GM23338 (cell line): Measurements from ENCODE around the gene THSD4. TPM values are rescaled to one million over a fixed set of nuclear protein-coding genes. Genes with fewer than 3 reads are reported as not detected.

ENCODE experiments used
- ATAC-seq: fragments of 200-7000 bp; cut with Tn5 transposase; 3 replicates; pipeline ENCODE4 v1.9.1; 2020
- DNase-seq: peaks from one replicate; pipeline ENCODE4 v3.0.0-alpha.2; 2015; ENCODE audit warnings: low spot score
- H2AFZ ChIP-seq: fragments of 200-600 bp; sonication (generic); 2 replicates; pipeline ENCODE4 v1.8.0; 2016; ENCODE audit warnings: antibody characterized with exemption, mild to moderate bottlenecking, moderate library complexity
- H3F3A ChIP-seq: fragments of 200-600 bp; sonication (generic); replicated peaks from 2 replicates; pipeline ENCODE4 v1.8.0; 2017; ENCODE audit warnings: antibody characterized with exemption, mixed run types, low read depth
- H3K27ac ChIP-seq: fragments of 200-600 bp; sonication (generic); 2 replicates; pipeline ENCODE4 v1.6.1; 2016; ENCODE audit warnings: low read depth
- H3K27me3 ChIP-seq: fragments of 200-600 bp; sonication (generic); 2 replicates; pipeline ENCODE4 v1.8.0; 2016; ENCODE audit warnings: mild to moderate bottlenecking, mixed run types, moderate library complexity; ENCODE audit not compliant: insufficient read depth
- H3K36me3 ChIP-seq: fragments of 200-600 bp; sonication (generic); 2 replicates; pipeline ENCODE4 v1.8.0; 2016; ENCODE audit warnings: mild to moderate bottlenecking; ENCODE audit not compliant: insufficient read depth
- H3K4me1 ChIP-seq: fragments of 200-600 bp; sonication (generic); 2 replicates; pipeline ENCODE4 v1.8.0; 2016; ENCODE audit warnings: mild to moderate bottlenecking, moderate library complexity; ENCODE audit not compliant: insufficient read depth
- H3K4me2 ChIP-seq: fragments of 200-600 bp; sonication (generic); 2 replicates; pipeline ENCODE4 v1.7.1; 2017; ENCODE audit warnings: mixed run types
- H3K4me3 ChIP-seq: fragments of 200-600 bp; sonication (generic); 2 replicates; pipeline ENCODE4 v1.6.1; 2016; ENCODE audit warnings: mixed run types
- H3K79me2 ChIP-seq: fragments of 200-600 bp; sonication (generic); replicated peaks from 2 replicates; pipeline ENCODE4 v1.8.0; 2017; ENCODE audit warnings: mild to moderate bottlenecking; ENCODE audit not compliant: insufficient read depth
- H3K9me2 ChIP-seq: fragments of 200-600 bp; sonication (generic); 2 replicates; pipeline ENCODE4 v1.8.0; 2017; ENCODE audit not compliant: insufficient read depth
- H4K20me1 ChIP-seq: fragments of 200-600 bp; sonication (generic); replicated peaks from 2 replicates; pipeline ENCODE4 v1.8.0; 2017; ENCODE audit warnings: mild to moderate bottlenecking; ENCODE audit not compliant: insufficient read depth
- H3K27ac Mint-ChIP-seq: 2 replicates; pipeline ENCODE4 v1.8.0; 2020; ENCODE audit warnings: inconsistent platforms, mild to moderate bottlenecking, moderate library complexity, mixed read lengths
- H3K27me3 Mint-ChIP-seq: 3 replicates; pipeline ENCODE4 v1.8.0; 2022; ENCODE audit warnings: low read depth, mild to moderate bottlenecking, moderate library complexity, mixed read lengths, inconsistent platforms; ENCODE audit not compliant: insufficient read depth, poor library complexity
- H3K36me3 Mint-ChIP-seq: 3 replicates; pipeline ENCODE4 v1.8.0; 2021; ENCODE audit warnings: low read depth, mild to moderate bottlenecking, inconsistent platforms, moderate library complexity, mixed read lengths
- H3K4me1 Mint-ChIP-seq: 3 replicates; pipeline ENCODE4 v1.8.0; 2020; ENCODE audit warnings: mild to moderate bottlenecking, inconsistent platforms, mixed read lengths
- H3K4me3 Mint-ChIP-seq: 3 replicates; pipeline ENCODE4 v1.8.0; 2021; ENCODE audit warnings: moderate library complexity, mild to moderate bottlenecking, inconsistent platforms, mixed read lengths
- H3K9me3 Mint-ChIP-seq: 3 replicates; pipeline ENCODE4 v1.8.0; 2020; ENCODE audit warnings: moderate library complexity, mild to moderate bottlenecking, inconsistent platforms, mixed read lengths
- CREB1 ChIP-seq: fragments of 250-450 bp; sonication (Bioruptor Pico); IDR thresholded peaks from 2 replicates; pipeline ENCODE4 v1.5.0; 2020; ENCODE audit warnings: low read depth, mild to moderate bottlenecking, moderate library complexity
- CTCF ChIP-seq, 2 experiments: fragments of 200-600 bp in 1 of 2; sonication (generic) in 1 of 2; conservative IDR thresholded peaks; 2 replicates each; pipeline versions ENCODE4 v1.5.1 to v1.6.1; 2016 to 2017; ENCODE audit warnings: antibody characterized with exemption in 2 of 2, low read depth in 2 of 2, mild to moderate bottlenecking in 2 of 2, moderate library complexity in 1 of 2
- ETS1 ChIP-seq: IDR thresholded peaks from 2 replicates; pipeline ENCODE4 v1.6.1; 2016; ENCODE audit warnings: antibody characterized with exemption
- EZH2 ChIP-seq: fragments of 200-600 bp; sonication (generic); IDR thresholded peaks from one replicate; pipeline ENCODE4 v1.8.0; 2017; ENCODE audit warnings: antibody characterized with exemption, mild to moderate bottlenecking, low read depth; ENCODE audit not compliant: unreplicated experiment
- EZH2phosphoT487 ChIP-seq: fragments of 200-600 bp; sonication (generic); IDR thresholded peaks from one replicate; pipeline ENCODE4 v1.8.1; 2018; ENCODE audit warnings: antibody characterized with exemption; ENCODE audit not compliant: unreplicated experiment
- JUNB ChIP-seq: IDR thresholded peaks from one replicate; pipeline ENCODE4 v1.6.1; 2016; ENCODE audit warnings: antibody characterized with exemption; ENCODE audit not compliant: unreplicated experiment
- NANOG ChIP-seq: IDR thresholded peaks from 2 replicates; pipeline ENCODE4 v1.6.1; 2016; ENCODE audit warnings: antibody characterized with exemption, borderline replicate concordance
- POLR2AphosphoS5 ChIP-seq: IDR thresholded peaks from 2 replicates; pipeline ENCODE4 v1.6.1; 2016; ENCODE audit warnings: antibody characterized with exemption, low read depth
- REST ChIP-seq: IDR thresholded peaks from one replicate; pipeline ENCODE4 v1.6.1; 2018; ENCODE audit warnings: antibody characterized with exemption; ENCODE audit not compliant: unreplicated experiment
- STAT1 ChIP-seq: IDR thresholded peaks from one replicate; pipeline ENCODE4 v1.6.1; 2016; ENCODE audit warnings: antibody characterized with exemption; ENCODE audit not compliant: unreplicated experiment
- ZNF114 ChIP-seq: fragments of 250-450 bp; sonication (Bioruptor Pico); IDR thresholded peaks from 2 replicates; pipeline ENCODE4 v1.5.0; 2020; ENCODE audit warnings: mild to moderate bottlenecking, moderate library complexity
- ZNF331 ChIP-seq: fragments of 250-450 bp; sonication (Bioruptor Pico); IDR thresholded peaks from 2 replicates; pipeline ENCODE4 v1.5.0; 2020; ENCODE audit warnings: low read depth, mild to moderate bottlenecking, moderate library complexity
- ZNF462 ChIP-seq: fragments of 250-450 bp; sonication (Bioruptor Pico); IDR thresholded peaks from 2 replicates; pipeline ENCODE4 v1.5.0; 2020; ENCODE audit warnings: mild to moderate bottlenecking, moderate library complexity
- polyA plus RNA-seq: library from polyadenylated mRNA; unstranded; fragments of >200 nt; fragmentation: Nextera tagmentation; extraction: Ambion mirVana; gene quantifications from 2 replicates; pipeline ENCODE4 v1.2.1, GENCODE V29; 2016
- total RNA-seq: library from RNA; depleted of rRNA; stranded (reverse); fragments of >200 nt; shearing (Covaris generic); gene quantifications from 2 replicates; pipeline ENCODE4 v1.2.3, GENCODE V29; 2014

THSD4 gene
- total and polyA plus RNA-seq, 2 experiments from 2014 or later = 2.0 to 7.4 TPM

- Histone ChIP-seq H3K36me3 (no peaks in the 10 kb centered on the region), H3K79me2 (no peaks in the 10 kb centered on the region), H3K4me1 (peaks cover 4% of the 10 kb centered on the region), H3K27me3 (no peaks in the 10 kb centered on the region), H3K9me2 (peaks cover 3% of the 10 kb centered on the region; the same call in 1 of the 2 replicates), H3K4me3 (no peak overlapping the region), H2AFZ (no peak overlapping the region), H4K20me1 (no peaks in the 10 kb centered on the region), H3F3A (no peaks in the 10 kb centered on the region), H3K27ac (no peak overlapping the region), H3K4me2 (no peak overlapping the region)
- DNase-seq (no peak), ATAC-seq (no peak)
- no peak overlapping the region for H3K4me3 Mint-ChIP-seq
- H3K9me3 Mint-ChIP-seq = no peaks in the 10 kb centered on the region
- H3K27me3 Mint-ChIP-seq = peaks cover 2% of the 10 kb centered on the region
- no peaks in the 10 kb centered on the region; the same call in 2 of the 3 replicates for H3K36me3 Mint-ChIP-seq
- TF ChIP-seq CTCF (conservative IDR thresholded peaks at IDR 0.05; ENCODE audit: low read depth in 2 of 2) (no peak), ETS1 (no peak), CREB1 (CRISPR knock-in tag) (no peak), NANOG (no peak), POLR2AphosphoS5 (no peak), EZH2 (no peak), JUNB (no peak), ZNF331 (CRISPR knock-in tag) (no peak), STAT1 (no peak), REST (no peak), ZNF462 (CRISPR knock-in tag) (no peak), EZH2phosphoT487 (no peak), ZNF114 (CRISPR knock-in tag) (no peak)
- H3K4me1 Mint-ChIP-seq = peaks cover 16% of the 10 kb centered on the region; the same call in 2 of the 3 replicates
- H3K27ac Mint-ChIP-seq = no peak overlapping the region
These were observed 242.7 kb downstream of the THSD4 start for GRCh38 chr15:71357967-71358366.
